ENCODE measurements around the gene WRAP73. TPM values are rescaled to one million over a fixed set of nuclear protein-coding genes. Genes with fewer than 3 reads are reported as not detected.
A peak's percentile ranks its signal among the peaks of the same experiment; 100 is the strongest.

WRAP73 gene
- total and polyA plus RNA-seq, 9 of the 15 experiments (the other 6 are each of a cell fraction or from before 2014, with no cell fraction given): 4.3 to 51.8 (median 30.1) TPM

DNA sequence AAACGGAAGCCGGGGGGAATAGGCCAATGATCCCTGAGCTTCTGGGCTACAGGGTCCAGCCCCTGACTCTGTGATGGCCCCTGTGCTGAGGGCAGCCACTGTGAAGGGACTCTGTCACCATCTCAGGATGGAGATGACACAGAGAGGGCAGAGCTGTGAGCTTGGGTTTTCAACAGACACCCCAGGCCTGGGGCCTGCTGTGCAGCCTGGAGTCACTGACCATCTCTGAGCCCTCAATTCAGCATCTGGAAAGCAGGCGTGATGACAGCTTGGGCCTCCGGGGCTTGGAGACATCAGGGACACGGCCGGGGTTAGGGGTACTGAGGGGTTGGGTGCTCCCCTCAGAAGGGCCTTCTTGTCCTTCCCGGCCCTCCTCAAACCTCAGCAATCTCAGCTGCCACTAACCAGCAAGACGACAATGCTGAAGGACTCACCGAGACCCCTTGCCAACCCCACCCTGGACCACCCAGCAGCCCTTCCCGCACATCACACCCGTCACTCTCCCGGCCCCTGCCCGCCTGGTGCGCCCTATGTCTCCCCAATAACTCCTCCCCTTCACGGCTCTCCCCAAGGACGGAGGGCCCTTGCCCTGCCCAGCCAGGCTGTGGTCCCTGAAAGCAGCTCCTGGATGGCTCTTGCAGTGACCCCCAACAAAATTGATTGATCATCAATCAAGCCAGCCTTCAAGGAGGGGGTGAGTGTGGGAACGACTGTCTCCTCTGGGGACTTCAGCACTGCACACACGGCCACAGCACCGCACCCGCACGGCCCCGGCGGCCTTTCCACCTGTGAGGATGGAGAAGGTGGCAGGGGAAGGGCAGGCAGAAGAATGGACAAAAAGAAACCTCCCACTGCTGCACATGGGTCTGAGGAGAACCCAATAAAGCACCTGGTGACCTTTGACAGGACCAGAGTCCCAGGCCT lies 42.9 kb downstream of the WRAP73 start:
- in situ Hi-C loops (cut with MboI) (no loop called here), intact Hi-C loops (cut with micrococcal nuclease) (no loop called here)
- TF ChIP-seq NR3C1 (CRISPR knock-in tag; IDR thresholded peaks at IDR 0.05) (no peak), ZNF41 (CRISPR knock-in tag; conservative IDR thresholded peaks at IDR 0.05) (no peak), SRSF3 (IDR thresholded peaks at IDR 0.05; ENCODE audit: insufficient read depth, low read length) (no peak), HNRNPLL (IDR thresholded peaks at IDR 0.05; ENCODE audit: low read depth, low read length, poor library complexity, severe bottlenecking) (no peak), POLR2AphosphoS2 (IDR thresholded peaks at IDR 0.05; ENCODE audit: low read length) (no peak), RBBP5 (IDR thresholded peaks at IDR 0.05; ENCODE audit: borderline replicate concordance, insufficient read depth, low read length, poor library complexity, severe bottlenecking) (no peak), ZNF589 (CRISPR knock-in tag; IDR thresholded peaks at IDR 0.05; ENCODE audit: low read depth) (no peak), POLR3A (IDR thresholded peaks at IDR 0.05; ENCODE audit: borderline replicate concordance, extremely low read depth, insufficient read depth, insufficient read length) (no peak), RFX5 (IDR thresholded peaks at IDR 0.05; ENCODE audit: low read depth, low read length) (no peak), EZH2 (IDR thresholded peaks at IDR 0.05; ENCODE audit: borderline replicate concordance, low read depth, low read length) (no peak), CBFA2T2 (conservative IDR thresholded peaks at IDR 0.05) (no peak)
- TF ChIP-seq, protein P1, sequence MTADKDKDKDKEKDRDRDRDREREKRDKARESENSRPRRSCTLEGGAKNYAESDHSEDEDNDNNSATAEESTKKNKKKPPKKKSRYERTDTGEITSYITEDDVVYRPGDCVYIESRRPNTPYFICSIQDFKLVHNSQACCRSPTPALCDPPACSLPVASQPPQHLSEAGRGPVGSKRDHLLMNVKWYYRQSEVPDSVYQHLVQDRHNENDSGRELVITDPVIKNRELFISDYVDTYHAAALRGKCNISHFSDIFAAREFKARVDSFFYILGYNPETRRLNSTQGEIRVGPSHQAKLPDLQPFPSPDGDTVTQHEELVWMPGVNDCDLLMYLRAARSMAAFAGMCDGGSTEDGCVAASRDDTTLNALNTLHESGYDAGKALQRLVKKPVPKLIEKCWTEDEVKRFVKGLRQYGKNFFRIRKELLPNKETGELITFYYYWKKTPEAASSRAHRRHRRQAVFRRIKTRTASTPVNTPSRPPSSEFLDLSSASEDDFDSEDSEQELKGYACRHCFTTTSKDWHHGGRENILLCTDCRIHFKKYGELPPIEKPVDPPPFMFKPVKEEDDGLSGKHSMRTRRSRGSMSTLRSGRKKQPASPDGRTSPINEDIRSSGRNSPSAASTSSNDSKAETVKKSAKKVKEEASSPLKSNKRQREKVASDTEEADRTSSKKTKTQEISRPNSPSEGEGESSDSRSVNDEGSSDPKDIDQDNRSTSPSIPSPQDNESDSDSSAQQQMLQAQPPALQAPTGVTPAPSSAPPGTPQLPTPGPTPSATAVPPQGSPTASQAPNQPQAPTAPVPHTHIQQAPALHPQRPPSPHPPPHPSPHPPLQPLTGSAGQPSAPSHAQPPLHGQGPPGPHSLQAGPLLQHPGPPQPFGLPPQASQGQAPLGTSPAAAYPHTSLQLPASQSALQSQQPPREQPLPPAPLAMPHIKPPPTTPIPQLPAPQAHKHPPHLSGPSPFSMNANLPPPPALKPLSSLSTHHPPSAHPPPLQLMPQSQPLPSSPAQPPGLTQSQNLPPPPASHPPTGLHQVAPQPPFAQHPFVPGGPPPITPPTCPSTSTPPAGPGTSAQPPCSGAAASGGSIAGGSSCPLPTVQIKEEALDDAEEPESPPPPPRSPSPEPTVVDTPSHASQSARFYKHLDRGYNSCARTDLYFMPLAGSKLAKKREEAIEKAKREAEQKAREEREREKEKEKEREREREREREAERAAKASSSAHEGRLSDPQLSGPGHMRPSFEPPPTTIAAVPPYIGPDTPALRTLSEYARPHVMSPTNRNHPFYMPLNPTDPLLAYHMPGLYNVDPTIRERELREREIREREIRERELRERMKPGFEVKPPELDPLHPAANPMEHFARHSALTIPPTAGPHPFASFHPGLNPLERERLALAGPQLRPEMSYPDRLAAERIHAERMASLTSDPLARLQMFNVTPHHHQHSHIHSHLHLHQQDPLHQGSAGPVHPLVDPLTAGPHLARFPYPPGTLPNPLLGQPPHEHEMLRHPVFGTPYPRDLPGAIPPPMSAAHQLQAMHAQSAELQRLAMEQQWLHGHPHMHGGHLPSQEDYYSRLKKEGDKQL (CRISPR knock-in tag; IDR thresholded peaks at IDR 0.05; ENCODE audit: borderline replicate concordance): no peak
- no peak for DNase-seq (ENCODE audit: extremely low read depth in 1 of 4, low spot score in 3 of 4)
- no peak overlapping the region for H3K27ac ChIP-seq (ENCODE audit: extremely low read depth, low read depth, low read length)
- H3K9ac ChIP-seq (ENCODE audit: insufficient read depth in 1 of 2, low read depth in 2 of 2, low read length in 2 of 2): peak overlapping the region in 1 of 2 experiments; percentile 16; a peak in 1 of 4 replicates
- no peaks in the 10 kb centered on the region for H3K9me3 ChIP-seq (replicated peaks; ENCODE audit: control insufficient read depth, insufficient read depth, low read depth, low read length)
- CTCF ChIA-PET (ENCODE audit: low intra/inter-chr PET ratio): no interaction called here
- H3K79me2 ChIP-seq (ENCODE audit: control insufficient read depth, insufficient read depth, low read length): no peaks in the 10 kb centered on the region
- WGBS (ENCODE audit: insufficient coverage, low coverage, missing lambda C conversion rate): 13% methylated on average over 23 of the region's 23 CpGs
- no peak for FAIRE-seq
- POLR2A ChIA-PET: no interaction called here
- peaks cover 6 to 33% of the 10 kb centered on the region in 2 experiments; a peak in 3 of 5 replicates for H3K4me1 ChIP-seq (replicated peaks in 1 of 2; ENCODE audit: control insufficient read depth in 2 of 2, insufficient read depth in 2 of 2, low read length in 2 of 2)
- H3K36me3 ChIP-seq (ENCODE audit: control insufficient read depth, insufficient read depth, low read length): no peaks in the 10 kb centered on the region
- H3K9me1 ChIP-seq (ENCODE audit: control insufficient read depth, insufficient read depth, low read length): no peaks in the 10 kb centered on the region
- no TSS peak for BruUV-seq (replicated peaks)
- no peak overlapping the region for H3K4me2 ChIP-seq (ENCODE audit: insufficient read depth, low read length)
- H2AFZ ChIP-seq (ENCODE audit: low read depth, low read length): no peak overlapping the region
- peaks cover 9% of the 10 kb centered on the region for H4K20me1 ChIP-seq (replicated peaks; ENCODE audit: control insufficient read depth, insufficient read depth, low read length)
- no peak overlapping the region for H3K4me3 ChIP-seq
- ATAC-seq: no peak
- peaks cover 11 to 62% of the 10 kb centered on the region in 2 experiments; a peak in 4 of 5 replicates for H3K27me3 ChIP-seq (ENCODE audit: control insufficient read depth in 2 of 2, insufficient read depth in 2 of 2, low read length in 2 of 2)
